ENCODE measurements around the gene FIBCD1. TPM values are rescaled to one million over a fixed set of nuclear protein-coding genes. Genes with fewer than 3 reads are reported as not detected.

The FIBCD1 gene
- total and polyA plus RNA-seq, 12 donors: 0.11 to 55.7 (median 18.3) TPM

- Histone ChIP-seq H3K4me3 (no peak overlapping the region), H3K9me3 (replicated peaks in 1 of 3) (no peaks in the 10 kb centered on the region), H3K36me3 (replicated peaks in 1 of 2) (peaks cover 0 to 82% of the 10 kb centered on the region in 2 donors), H3K27ac (no peak overlapping the region), H3K4me1 (replicated peaks in 1 of 2) (no peaks in the 10 kb centered on the region), H3K27me3 (no peaks in the 10 kb centered on the region)
- intact Hi-C loops (cut with DNase I): loop anchor here in 1 of 2 donors (5.0 kb wide), 1 partner anchor 45 kb away; no protein-coding TSS in a partner anchor
- 85 to 92% (median 91%) methylated on average over 17 to 23 of the region's 23 CpGs for WGBS, 4 donors
- TF ChIP-seq CTCF (IDR thresholded peaks at IDR 0.05): no peak
- DNase-seq: no peak
Measured at GRCh38 chr9:130886981-130887380, 52.1 kb downstream of the FIBCD1 start.

DNA sequence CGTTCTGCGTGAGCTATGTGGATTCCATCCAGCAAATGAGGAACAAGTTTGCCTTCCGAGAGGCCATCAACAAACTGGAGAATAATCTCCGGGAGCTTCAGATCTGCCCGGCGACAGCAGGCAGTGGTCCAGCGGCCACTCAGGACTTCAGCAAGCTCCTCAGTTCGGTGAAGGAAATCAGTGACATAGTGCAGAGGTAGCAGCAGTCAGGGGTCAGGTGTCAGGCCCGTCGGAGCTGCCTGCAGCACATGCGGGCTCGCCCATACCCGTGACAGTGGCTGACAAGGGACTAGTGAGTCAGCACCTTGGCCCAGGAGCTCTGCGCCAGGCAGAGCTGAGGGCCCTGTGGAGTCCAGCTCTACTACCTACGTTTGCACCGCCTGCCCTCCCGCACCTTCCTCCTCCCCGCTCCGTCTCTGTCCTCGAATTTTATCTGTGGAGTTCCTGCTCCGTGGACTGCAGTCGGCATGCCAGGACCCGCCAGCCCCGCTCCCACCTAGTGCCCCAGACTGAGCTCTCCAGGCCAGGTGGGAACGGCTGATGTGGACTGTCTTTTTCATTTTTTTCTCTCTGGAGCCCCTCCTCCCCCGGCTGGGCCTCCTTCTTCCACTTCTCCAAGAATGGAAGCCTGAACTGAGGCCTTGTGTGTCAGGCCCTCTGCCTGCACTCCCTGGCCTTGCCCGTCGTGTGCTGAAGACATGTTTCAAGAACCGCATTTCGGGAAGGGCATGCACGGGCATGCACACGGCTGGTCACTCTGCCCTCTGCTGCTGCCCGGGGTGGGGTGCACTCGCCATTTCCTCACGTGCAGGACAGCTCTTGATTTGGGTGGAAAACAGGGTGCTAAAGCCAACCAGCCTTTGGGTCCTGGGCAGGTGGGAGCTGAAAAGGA lies 53.3 kb downstream of the FIBCD1 start:
- Histone ChIP-seq H3K9me3 (replicated peaks in 1 of 3) (no peaks in the 10 kb centered on the region), H3K27me3 (no peaks in the 10 kb centered on the region), H3K27ac (peak overlapping the region; percentile 36 to 85 (median 54)), H3K4me3 (no peak overlapping the region), H3K36me3 (replicated peaks in 1 of 2) (peaks cover 0 to 92% of the 10 kb centered on the region in 2 donors), H3K4me1 (replicated peaks in 1 of 2) (no peaks in the 10 kb centered on the region)
- intact Hi-C loops (cut with DNase I): loop anchor here in 1 of 2 donors (5.0 kb wide), 1 partner anchor 47 kb away; no protein-coding TSS in a partner anchor
- TF ChIP-seq CTCF (IDR thresholded peaks at IDR 0.05): no peak
- peak in 1 of 2 donors; percentile 34 for TF ChIP-seq POLR2A (IDR thresholded peaks at IDR 0.05)
- peak; percentile 59 to 93 (median 86) for DNase-seq
- WGBS, 4 donors: 69 to 79% (median 75%) methylated on average over 21 to 35 of the region's 35 CpGs

GRCh38 chr9:130884542-130885483 lies 54.2 kb downstream of the FIBCD1 start:
- 90 to 93% (median 92%) methylated on average over 37 to 47 of the region's 47 CpGs for WGBS, 4 donors
- Histone ChIP-seq H3K27ac (peak overlapping the region; percentile 36 to 85 (median 54)), H3K4me1 (replicated peaks in 1 of 2) (no peaks in the 10 kb centered on the region), H3K36me3 (replicated peaks in 1 of 2) (peaks cover 0 to 94% of the 10 kb centered on the region in 2 donors), H3K9me3 (replicated peaks in 1 of 3) (no peaks in the 10 kb centered on the region), H3K27me3 (no peaks in the 10 kb centered on the region), H3K4me3 (no peak overlapping the region)
- no peak for TF ChIP-seq CTCF (IDR thresholded peaks at IDR 0.05)
- TF ChIP-seq POLR2A (IDR thresholded peaks at IDR 0.05): no peak
- intact Hi-C loops (cut with DNase I): loop anchor here in 1 of 2 donors (5.0 kb wide), 1 partner anchor 47 kb away; no protein-coding TSS in a partner anchor
- DNase-seq: peak in 2 of 7 donors; percentile 31 to 53
